SU-DHL-6 (cell line): ENCODE results near the gene HYDIN.

Source experiments
- H2AFZ ChIP-seq: fragments of 200-600 bp; sonication (generic); 2 replicates; pipeline ENCODE4 v1.6.1; 2014; ENCODE audit warnings: low read depth, mild to moderate bottlenecking, moderate library complexity, mixed read lengths, antibody characterized with exemption, low read length; ENCODE audit not compliant: severe bottlenecking
- H3F3A ChIP-seq: fragments of 200-600 bp; shearing (Covaris generic); 2 replicates; pipeline ENCODE4 v1.6.0; 2016; ENCODE audit warnings: antibody characterized with exemption, mild to moderate bottlenecking; ENCODE audit not compliant: insufficient read depth
- H3K27ac ChIP-seq: fragments of 200-600 bp; sonication (generic); 2 replicates; pipeline ENCODE4 v1.5.1; 2016; ENCODE audit warnings: low read depth, mild to moderate bottlenecking, low read length, moderate library complexity, mixed read lengths
- H3K27me3 ChIP-seq: fragments of 200-600 bp; sonication (generic), shearing (Covaris generic); 2 replicates; pipeline ENCODE4 v1.6.0; 2014; ENCODE audit warnings: mild to moderate bottlenecking, low read length
- H3K36me3 ChIP-seq: fragments of 200-600 bp; sonication (generic); 2 replicates; pipeline ENCODE4 v1.6.1; 2014; ENCODE audit warnings: mild to moderate bottlenecking, low read length, mixed read lengths
- H3K4me2 ChIP-seq: fragments of 300-600, 200-600 bp; shearing (Covaris generic), sonication (generic); 2 replicates; pipeline ENCODE4 v1.6.0; 2014; ENCODE audit warnings: low read length, low read depth, mild to moderate bottlenecking; ENCODE audit not compliant: poor library complexity, severe bottlenecking
- H3K4me3 ChIP-seq: fragments of 200-600 bp; sonication (generic); 2 replicates; pipeline ENCODE4 v1.5.1; 2014; ENCODE audit warnings: antibody characterized with exemption, low read length, mild to moderate bottlenecking, mixed read lengths; ENCODE audit not compliant: insufficient read depth, poor library complexity, severe bottlenecking
- H3K79me2 ChIP-seq: fragments of 200-600 bp; sonication (generic); 2 replicates; pipeline ENCODE4 v1.6.1; 2014; ENCODE audit warnings: mild to moderate bottlenecking, low read length, moderate library complexity; ENCODE audit not compliant: insufficient read depth
- H3K9ac ChIP-seq: fragments of 200-600 bp; sonication (generic); 2 replicates; pipeline ENCODE4 v1.7.0; 2014; ENCODE audit warnings: mild to moderate bottlenecking, low read length
- H3K9me2 ChIP-seq: fragments of 200-600 bp; sonication (generic); replicated peaks from 2 replicates; pipeline ENCODE4 v1.6.1; 2014; ENCODE audit warnings: low read length; ENCODE audit not compliant: insufficient read depth
- H3K9me3 ChIP-seq: fragments of 200-600 bp; sonication (generic); 2 replicates; pipeline ENCODE4 v1.6.1; 2014; ENCODE audit warnings: low read length, mixed read lengths; ENCODE audit not compliant: insufficient read depth
- H4K20me1 ChIP-seq: fragments of 200-600 bp; sonication (generic); 2 replicates; pipeline ENCODE4 v1.6.1; 2014; ENCODE audit warnings: low read depth, mild to moderate bottlenecking, antibody characterized with exemption, low read length, moderate library complexity, mixed read lengths
- CTCF ChIP-seq: fragments of 200-600 bp; sonication (generic); IDR thresholded peaks from one replicate; pipeline ENCODE4 v1.5.1; 2017; ENCODE audit warnings: antibody characterized with exemption, mild to moderate bottlenecking, low read length, moderate library complexity; ENCODE audit not compliant: insufficient read depth, poor library complexity, severe bottlenecking
- EZH2phosphoT487 ChIP-seq: fragments of 200-600 bp; sonication (generic), shearing (Covaris generic); conservative IDR thresholded peaks from 2 replicates; pipeline ENCODE4 v1.6.1; 2018; ENCODE audit warnings: mild to moderate bottlenecking, antibody characterized with exemption, low read length, moderate library complexity, mixed read lengths

HYDIN gene

GRCh38 chr16:71264299-71264698 is 33.8 kb upstream of the HYDIN start:
- TF ChIP-seq EZH2phosphoT487: no peak
- no peak for TF ChIP-seq CTCF
- Histone ChIP-seq H2AFZ (no peak overlapping the region), H3K36me3 (no peaks in the 10 kb centered on the region), H3F3A (no peaks in the 10 kb centered on the region), H3K9ac (no peak overlapping the region), H3K9me3 (no peaks in the 10 kb centered on the region), H4K20me1 (no peaks in the 10 kb centered on the region), H3K79me2 (no peaks in the 10 kb centered on the region), H3K27me3 (no peaks in the 10 kb centered on the region), H3K27ac (no peak overlapping the region), H3K9me2 (no peaks in the 10 kb centered on the region), H3K4me3 (no peak overlapping the region), H3K4me2 (no peak overlapping the region)

- Histone ChIP-seq H3K9ac (no peak overlapping the region), H3K9me2 (no peaks in the 10 kb centered on the region), H2AFZ (no peak overlapping the region), H3K36me3 (no peaks in the 10 kb centered on the region), H3K9me3 (no peaks in the 10 kb centered on the region), H4K20me1 (no peaks in the 10 kb centered on the region), H3K4me2 (no peak overlapping the region), H3K79me2 (no peaks in the 10 kb centered on the region), H3K27me3 (no peaks in the 10 kb centered on the region), H3K27ac (no peak overlapping the region), H3K4me3 (no peak overlapping the region), H3F3A (no peaks in the 10 kb centered on the region)
- no peak for TF ChIP-seq CTCF
- no peak for TF ChIP-seq EZH2phosphoT487
Observed at GRCh38 chr16:71263582-71263981, 33.1 kb upstream of the HYDIN start.

DNA sequence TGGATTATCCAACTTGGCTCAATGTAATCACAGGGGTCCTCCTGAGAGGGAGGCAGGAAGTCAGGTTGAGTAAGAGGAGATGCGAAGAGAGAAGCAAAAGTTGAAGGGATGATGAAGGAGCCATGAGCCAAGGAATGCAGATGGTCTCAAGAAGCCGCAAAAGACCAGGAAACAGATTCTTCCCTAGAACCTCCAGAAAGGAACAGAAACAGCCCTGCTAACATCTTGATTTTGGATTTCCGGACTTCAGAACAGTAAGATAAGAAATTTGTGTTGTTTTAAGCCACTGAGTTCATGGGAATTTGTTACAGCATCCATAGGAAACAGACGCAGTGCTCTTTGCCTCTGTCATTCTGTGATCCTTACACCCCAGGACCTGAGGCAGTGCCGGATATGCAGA is 31.9 kb upstream of the HYDIN start:
- Histone ChIP-seq H3K9me3 (no peaks in the 10 kb centered on the region), H3K9ac (no peak overlapping the region), H3K79me2 (no peaks in the 10 kb centered on the region), H3K4me2 (no peak overlapping the region), H3K27me3 (no peaks in the 10 kb centered on the region), H3K36me3 (no peaks in the 10 kb centered on the region), H4K20me1 (no peaks in the 10 kb centered on the region), H3F3A (no peaks in the 10 kb centered on the region), H2AFZ (no peak overlapping the region), H3K9me2 (no peaks in the 10 kb centered on the region), H3K4me3 (no peak overlapping the region), H3K27ac (no peak overlapping the region)
- TF ChIP-seq EZH2phosphoT487: no peak
- no peak for TF ChIP-seq CTCF

GRCh38 chr16:71260995-71261394 is 30.5 kb upstream of the HYDIN start:
- Histone ChIP-seq H3K27me3 (no peaks in the 10 kb centered on the region), H2AFZ (no peak overlapping the region), H3K79me2 (no peaks in the 10 kb centered on the region), H4K20me1 (no peaks in the 10 kb centered on the region), H3K9me3 (no peaks in the 10 kb centered on the region), H3K9ac (no peak overlapping the region), H3K27ac (no peak overlapping the region), H3F3A (no peaks in the 10 kb centered on the region), H3K4me2 (no peak overlapping the region), H3K9me2 (no peaks in the 10 kb centered on the region), H3K36me3 (no peaks in the 10 kb centered on the region), H3K4me3 (no peak overlapping the region)
- TF ChIP-seq CTCF (no peak), EZH2phosphoT487 (no peak)
